Effector CD4-positive, alpha-beta T cell (primary cell): ENCODE data around the gene HOXD11.

Experiments used
- DNase-seq: peaks from one replicate; pipeline ENCODE4 v3.0.0-alpha.2; 2020

HOXD11 gene

GRCh38 chr2:176107731-176108181, 676 bp downstream of the HOXD11 start:
- DNase-seq: no peak

DNA sequence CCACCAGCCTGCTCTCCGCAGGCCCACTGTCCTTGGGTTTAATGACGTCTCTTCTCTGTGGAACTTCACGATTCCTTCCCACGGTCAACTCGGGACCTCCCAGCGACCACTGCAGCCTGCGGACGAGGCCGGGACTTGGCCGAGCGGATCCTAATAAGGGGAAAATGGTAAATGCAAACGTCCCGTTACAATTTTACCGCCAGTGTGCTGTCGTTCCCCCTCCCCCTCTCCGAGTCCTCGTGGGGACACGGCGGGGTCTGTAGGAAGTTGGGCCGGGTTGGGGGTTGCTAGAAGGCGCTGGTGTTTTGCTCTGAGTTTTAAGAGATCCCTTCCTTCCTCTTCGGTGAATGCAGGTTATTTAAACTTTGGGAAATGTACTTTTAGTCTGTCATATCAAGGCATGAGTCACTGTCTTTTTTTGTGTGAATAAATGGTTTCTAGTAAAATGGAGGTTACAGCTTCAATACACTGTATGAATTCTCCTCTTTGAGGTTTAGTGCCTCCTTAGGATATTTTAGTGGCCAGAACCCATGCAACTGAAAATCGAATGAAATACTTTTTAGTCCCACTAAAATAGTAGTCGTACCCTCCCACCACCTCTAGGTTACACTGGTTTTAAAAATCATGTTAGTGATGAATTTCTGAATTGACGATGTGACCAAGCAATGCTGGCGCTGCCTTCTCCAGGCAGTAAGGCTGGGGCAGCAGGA, 2.3 kb downstream of the HOXD11 start:
- no peak for DNase-seq

GRCh38 chr2:176109946-176110345, 2.9 kb downstream of the HOXD11 start:
- no peak for DNase-seq

DNA sequence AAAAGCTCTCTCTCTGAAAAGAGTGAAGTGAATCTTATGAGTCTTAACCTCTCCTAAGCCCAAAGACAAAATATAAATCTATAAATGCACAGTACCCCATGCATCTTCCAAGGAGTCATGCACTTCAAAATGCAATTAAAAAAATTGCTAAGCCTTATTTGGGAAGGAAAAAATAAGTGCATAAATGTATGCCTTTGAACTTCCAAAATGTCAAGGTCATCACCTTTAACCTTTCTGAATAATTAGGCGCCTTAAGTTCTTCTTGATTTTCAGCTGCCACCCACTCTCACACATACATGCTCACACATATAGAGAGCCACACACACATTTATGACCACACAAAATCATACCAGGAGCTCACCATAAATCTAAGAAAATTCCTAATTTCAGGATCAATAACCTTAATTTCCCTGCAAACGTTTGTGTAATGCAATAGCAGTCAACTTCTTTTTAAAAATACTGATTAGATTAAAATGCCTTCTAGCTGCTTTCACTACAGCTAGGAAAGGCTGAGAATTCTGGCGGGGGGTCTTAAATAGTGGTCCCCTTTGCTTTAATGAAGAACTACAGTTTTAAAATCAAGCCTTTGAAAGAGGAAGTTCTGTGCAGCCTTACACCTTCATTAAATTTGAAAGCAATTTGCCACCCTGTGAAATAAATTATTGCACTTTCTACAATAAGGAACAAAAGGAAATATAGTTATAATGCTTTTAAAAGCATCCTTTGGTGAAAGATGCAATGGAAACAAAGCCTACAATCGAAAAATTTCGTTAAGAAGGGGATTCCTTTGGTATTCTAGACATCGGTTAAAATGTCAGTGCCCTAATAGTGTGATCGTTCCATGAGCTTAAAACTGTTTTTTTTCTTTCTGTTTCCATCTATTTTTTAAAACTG, 3.6 kb downstream of the HOXD11 start:
- DNase-seq: no peak

DNA sequence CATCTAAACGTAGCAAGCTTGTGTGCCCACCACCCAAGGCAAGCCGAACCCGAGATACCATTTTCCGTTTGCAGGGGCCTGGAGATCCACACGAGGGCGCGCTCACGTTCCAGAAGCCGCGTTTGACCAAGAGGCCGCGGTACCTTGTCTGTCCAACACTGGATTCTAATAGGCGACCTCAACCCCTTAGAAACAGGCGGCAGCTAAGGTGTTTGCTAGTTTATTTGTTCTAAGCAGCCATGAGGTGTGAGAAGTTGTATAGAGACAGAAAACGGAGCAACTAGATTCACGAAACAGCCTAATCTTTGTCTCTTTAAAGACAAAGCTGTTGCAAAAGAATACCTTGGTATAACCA, 4.2 kb downstream of the HOXD11 start:
- DNase-seq: no peak

GRCh38 chr2:176111846-176112374, 4.8 kb downstream of the HOXD11 start:
- DNase-seq: no peak

- no peak for DNase-seq
Measured at GRCh38 chr2:176112375-176113302, 5.6 kb downstream of the HOXD11 start.

- DNase-seq: no peak
Measured at GRCh38 chr2:176114120-176114929, 7.2 kb downstream of the HOXD11 start.

DNA sequence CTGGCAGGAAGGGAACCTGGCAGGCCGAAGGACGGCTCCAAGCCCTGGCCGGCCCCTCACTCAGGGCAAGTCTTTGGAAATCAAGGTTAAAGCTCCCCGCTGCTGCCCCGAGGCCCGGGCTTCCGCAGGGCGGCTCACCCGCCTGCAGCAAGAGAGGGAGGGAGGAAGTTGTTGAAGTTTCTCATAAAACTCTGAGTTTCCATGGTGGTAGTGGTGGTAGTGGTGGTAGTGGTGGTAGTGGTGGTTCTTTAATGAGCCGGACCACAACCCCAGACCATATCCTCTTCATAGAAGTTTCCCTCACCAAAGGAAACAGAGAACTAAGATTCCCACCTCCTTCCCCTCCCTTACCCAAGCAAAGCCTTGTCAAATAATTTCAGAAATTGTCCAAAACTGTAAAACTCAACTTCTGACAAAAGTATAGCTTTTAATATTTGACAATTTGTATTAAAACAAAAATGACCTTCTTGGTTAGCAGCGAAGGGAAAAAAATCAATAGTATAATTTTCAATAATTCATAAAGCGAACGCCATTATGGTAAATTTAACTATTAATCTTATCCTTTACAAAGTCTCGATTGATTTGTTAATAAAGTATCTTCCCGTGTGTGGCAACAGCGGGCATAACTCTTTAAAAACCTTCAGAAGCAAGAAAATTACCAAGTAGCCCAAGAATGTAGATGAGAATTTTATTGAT, 8.0 kb downstream of the HOXD11 start:
- no peak for DNase-seq

GRCh38 chr2:176115883-176116813, 9.1 kb downstream of the HOXD11 start, which contains the start of gene HOXD10:
HOXD10 (plus strand) TSS chr2:176116778; CDS start chr2:176116834, 56 bp downstream.
- no peak for DNase-seq

- DNase-seq: no peak
Measured at GRCh38 chr2:176117162-176117822, 10.2 kb downstream of the HOXD11 start.

- DNase-seq: no peak
Measured at GRCh38 chr2:176117823-176118371, 10.8 kb downstream of the HOXD11 start.

DNA sequence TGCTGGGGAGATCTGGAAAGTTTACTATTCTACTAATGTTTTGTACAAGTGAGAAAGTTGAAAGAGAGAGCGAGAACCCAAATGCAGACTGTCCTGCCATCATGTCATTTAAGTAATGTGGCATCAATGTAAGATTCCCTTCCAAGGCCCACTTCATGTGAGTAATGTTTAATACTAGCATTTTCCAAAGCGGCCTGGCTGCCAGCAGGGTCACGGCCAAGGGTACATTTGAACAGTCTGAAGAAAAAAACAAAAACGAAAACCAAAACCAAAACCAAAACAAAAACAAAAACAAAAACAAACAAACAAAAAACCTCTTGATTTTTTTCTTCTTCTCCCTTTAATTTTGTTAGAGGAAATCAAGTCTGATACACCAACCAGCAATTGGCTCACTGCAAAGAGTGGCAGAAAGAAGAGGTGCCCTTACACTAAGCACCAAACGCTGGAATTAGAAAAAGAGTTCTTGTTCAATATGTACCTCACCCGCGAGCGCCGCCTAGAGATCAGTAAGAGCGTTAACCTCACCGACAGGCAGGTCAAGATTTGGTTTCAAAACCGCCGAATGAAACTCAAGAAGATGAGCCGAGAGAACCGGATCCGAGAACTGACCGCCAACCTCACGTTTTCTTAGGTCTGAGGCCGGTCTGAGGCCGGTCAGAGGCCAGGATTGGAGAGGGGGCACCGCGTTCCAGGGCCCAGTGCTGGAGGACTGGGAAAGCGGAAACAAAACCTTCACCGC, 11.7 kb downstream of the HOXD11 start:
- no peak for DNase-seq

GRCh38 chr2:176120364-176121189, 13.5 kb downstream of the HOXD11 start:
- no peak for DNase-seq

DNA sequence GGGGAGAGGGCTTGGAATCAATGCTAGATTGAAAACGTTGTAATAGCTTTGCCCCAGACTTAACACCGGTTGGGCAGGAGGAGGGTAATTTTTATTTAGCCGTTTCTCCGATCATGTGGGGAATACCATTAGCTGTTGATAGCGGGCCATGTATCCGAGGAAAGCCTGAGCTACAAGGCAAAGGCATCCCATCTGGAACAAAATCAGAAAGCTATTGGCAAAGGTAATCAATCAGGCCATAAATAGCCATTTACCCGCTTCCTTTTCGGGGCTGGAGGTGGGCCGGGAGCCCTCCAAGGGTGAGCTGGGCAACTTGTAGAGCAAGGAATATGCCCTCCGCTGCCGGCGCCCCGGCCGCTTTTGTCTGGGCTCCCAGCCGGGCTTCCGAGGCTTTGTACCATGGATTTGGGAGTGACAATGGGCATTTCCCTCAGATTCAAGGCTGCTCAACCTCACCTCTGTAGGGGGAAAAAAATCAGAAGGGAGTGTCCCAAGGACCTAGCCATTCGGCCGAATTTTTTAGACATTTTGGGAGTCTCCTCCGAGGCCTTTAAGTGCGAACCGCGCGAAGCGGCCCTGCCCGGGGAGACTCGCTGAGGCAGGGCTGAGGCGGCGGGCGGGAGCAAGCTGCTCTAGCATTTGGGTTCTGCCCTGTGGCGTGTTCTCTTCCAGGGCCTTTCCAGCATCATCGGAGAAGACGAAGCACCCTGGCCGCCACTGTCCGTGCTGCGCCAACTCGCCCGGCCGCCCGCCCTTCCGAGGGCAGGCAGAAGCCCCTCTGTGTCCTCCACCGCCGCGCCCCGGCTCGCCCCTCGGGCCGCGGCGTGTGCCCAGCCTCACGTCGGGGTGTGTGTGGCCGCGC, 14.3 kb downstream of the HOXD11 start:
- DNase-seq: no peak

GRCh38 chr2:176122052-176122682, 15.1 kb downstream of the HOXD11 start:
- no peak for DNase-seq
